ENCODE measurements around the gene AP5S1. TPM values are rescaled to one million over a fixed set of nuclear protein-coding genes. Genes with fewer than 3 reads are reported as not detected.

The AP5S1 gene
- total RNA-seq, 1 experiment from 2014 or later = 2.8 TPM

DNA sequence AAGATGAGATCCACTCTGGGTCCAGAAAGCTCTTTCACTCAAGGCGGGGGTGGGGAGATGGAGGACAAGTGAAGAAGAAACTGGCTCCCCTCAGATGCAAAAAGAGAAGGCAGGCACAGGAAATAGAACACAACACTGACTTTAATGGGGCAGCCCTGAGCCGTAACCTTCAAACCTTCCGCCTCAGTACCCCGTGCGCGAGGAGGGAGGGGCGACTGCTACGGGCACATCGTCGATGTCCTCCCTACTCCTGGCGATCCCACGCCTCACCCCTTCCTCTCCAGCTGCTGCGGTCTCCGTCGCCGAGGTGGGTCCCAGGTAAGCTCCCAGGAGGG is 43.0 kb upstream of the AP5S1 start:
- Mint-ChIP-seq H3K4me1 (peaks cover 25% of the 10 kb centered on the region), H3K9me3 (no peaks in the 10 kb centered on the region), H3K27me3 (ENCODE audit: low read depth) (peaks cover 62% of the 10 kb centered on the region), H3K27ac (no peak overlapping the region), H3K36me3 (no peaks in the 10 kb centered on the region), H3K4me3 (peak overlapping the region; percentile 79)
- CTCF ChIA-PET = interaction anchor here (1.0 to 3.3 kb wide), 15 partner anchors 9 to 107 kb away, joined by 3 to 27 read pairs (median 7); partner anchors contain the start of genes ADAM33, ADISSP, AP5S1 and CENPB
- no peak for DNase-seq (ENCODE audit: low spot score)
- peak; percentile 31 for ATAC-seq
- POLR2A ChIA-PET = interaction anchor here (0.6 to 2.1 kb wide), 4 partner anchors 9 to 1802 kb away, joined by 3 to 14 read pairs (median 4); partner anchors contain the start of genes ADISSP and AP5S1
- TF ChIP-seq MXD4 (CRISPR knock-in tag; IDR thresholded peaks at IDR 0.05; ENCODE audit: borderline replicate concordance) (no peak), KAT7 (CRISPR knock-in tag; IDR thresholded peaks at IDR 0.05; ENCODE audit: borderline replicate concordance) (no peak), SP1 (CRISPR knock-in tag; conservative IDR thresholded peaks at IDR 0.05) (no peak), TEAD1 (CRISPR knock-in tag; IDR thresholded peaks at IDR 0.05) (0 out of 2 replicates have a peak, but pooled peaks have one; percentile 24)
- TF ChIP-seq, protein P1, sequence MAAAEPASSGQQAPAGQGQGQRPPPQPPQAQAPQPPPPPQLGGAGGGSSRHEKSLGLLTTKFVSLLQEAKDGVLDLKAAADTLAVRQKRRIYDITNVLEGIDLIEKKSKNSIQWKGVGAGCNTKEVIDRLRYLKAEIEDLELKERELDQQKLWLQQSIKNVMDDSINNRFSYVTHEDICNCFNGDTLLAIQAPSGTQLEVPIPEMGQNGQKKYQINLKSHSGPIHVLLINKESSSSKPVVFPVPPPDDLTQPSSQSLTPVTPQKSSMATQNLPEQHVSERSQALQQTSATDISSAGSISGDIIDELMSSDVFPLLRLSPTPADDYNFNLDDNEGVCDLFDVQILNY (CRISPR knock-in tag; IDR thresholded peaks at IDR 0.05) = peak; percentile 64
- TF ChIP-seq, protein P2, sequence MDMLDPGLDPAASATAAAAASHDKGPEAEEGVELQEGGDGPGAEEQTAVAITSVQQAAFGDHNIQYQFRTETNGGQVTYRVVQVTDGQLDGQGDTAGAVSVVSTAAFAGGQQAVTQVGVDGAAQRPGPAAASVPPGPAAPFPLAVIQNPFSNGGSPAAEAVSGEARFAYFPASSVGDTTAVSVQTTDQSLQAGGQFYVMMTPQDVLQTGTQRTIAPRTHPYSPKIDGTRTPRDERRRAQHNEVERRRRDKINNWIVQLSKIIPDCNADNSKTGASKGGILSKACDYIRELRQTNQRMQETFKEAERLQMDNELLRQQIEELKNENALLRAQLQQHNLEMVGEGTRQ (CRISPR knock-in tag; IDR thresholded peaks at IDR 0.05) = peak; percentile 5; the same call in 1 of the 2 replicates
- TF ChIP-seq, protein P3, sequence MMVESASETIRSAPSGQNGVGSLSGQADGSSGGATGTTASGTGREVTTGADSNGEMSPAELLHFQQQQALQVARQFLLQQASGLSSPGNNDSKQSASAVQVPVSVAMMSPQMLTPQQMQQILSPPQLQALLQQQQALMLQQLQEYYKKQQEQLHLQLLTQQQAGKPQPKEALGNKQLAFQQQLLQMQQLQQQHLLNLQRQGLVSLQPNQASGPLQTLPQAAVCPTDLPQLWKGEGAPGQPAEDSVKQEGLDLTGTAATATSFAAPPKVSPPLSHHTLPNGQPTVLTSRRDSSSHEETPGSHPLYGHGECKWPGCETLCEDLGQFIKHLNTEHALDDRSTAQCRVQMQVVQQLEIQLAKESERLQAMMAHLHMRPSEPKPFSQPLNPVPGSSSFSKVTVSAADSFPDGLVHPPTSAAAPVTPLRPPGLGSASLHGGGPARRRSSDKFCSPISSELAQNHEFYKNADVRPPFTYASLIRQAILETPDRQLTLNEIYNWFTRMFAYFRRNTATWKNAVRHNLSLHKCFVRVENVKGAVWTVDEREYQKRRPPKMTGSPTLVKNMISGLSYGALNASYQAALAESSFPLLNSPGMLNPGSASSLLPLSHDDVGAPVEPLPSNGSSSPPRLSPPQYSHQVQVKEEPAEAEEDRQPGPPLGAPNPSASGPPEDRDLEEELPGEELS (CRISPR knock-in tag; IDR thresholded peaks at IDR 0.05) = peak; percentile 21; the same call in 1 of the 2 replicates

DNA sequence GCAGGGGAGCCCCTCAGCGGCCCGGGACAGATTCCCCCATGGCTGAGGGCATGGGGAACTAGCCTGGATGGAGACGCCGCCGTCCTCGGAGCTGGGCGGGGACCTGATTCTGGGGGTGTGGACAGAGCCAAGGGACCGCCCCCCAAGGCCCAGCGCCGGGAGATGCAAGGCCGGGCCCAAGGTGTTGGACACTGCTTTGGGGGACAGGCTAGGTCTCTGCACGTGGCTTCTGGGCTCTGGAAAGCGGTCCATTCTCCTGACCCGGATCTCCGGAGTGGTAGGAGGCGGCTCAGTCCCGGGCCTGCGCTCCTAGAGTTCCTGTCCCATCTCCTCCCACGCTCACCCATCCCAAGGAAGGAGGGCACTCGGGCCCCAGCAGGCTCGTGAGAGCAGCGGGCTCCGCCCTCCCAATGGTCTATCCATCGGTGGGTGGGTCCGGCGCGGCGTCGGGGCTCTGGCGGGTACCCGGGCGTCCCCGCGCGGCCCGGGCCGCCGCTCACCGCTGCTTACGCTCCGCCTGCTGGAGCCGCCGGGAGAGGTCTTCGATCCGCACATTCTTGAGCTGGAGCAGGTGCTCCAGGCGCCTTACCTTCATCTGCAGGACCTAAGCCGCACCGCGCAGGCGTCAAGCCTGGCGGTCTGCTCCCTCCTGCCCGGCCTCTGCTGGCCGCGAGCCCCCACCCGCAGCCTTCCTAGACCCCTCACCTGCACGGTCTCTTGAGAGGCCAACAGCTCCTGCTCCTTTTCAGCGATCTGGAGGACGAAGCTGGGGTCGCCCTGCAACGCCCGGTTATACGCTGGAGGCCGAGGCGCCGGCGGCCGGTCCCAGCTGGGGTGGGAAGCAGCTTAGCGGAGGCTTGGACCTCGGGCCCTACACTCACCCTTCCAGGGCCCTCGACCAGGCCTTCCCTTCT is 42.4 kb upstream of the AP5S1 start:
- H3K36me3 Mint-ChIP-seq = no peaks in the 10 kb centered on the region
- ChIA-PET CTCF (interaction anchor here (0.6 to 3.3 kb wide), 25 partner anchors 8 to 208 kb away, joined by 3 to 27 read pairs (median 4); partner anchors contain the start of genes ADAM33, ADISSP, AP5S1 and CDC25B), POLR2A (interaction anchor here (0.6 to 2.1 kb wide), 5 partner anchors 10 to 422 kb away, joined by 3 to 14 read pairs (median 3); partner anchors contain the start of genes ADISSP and AP5S1)
- DNase-seq (ENCODE audit: low spot score) = peak; percentile 82
- peak overlapping the region; percentile 79 for H3K4me3 Mint-ChIP-seq
- H3K9me3 Mint-ChIP-seq = no peaks in the 10 kb centered on the region
- ATAC-seq = peak; percentile 73
- H3K27me3 Mint-ChIP-seq (ENCODE audit: low read depth) = peaks cover 58% of the 10 kb centered on the region
- H3K4me1 Mint-ChIP-seq = peaks cover 30% of the 10 kb centered on the region
- no peak overlapping the region for H3K27ac Mint-ChIP-seq
- TF ChIP-seq CREM (CRISPR knock-in tag; IDR thresholded peaks at IDR 0.05) (0 out of 2 replicates have a peak, but pooled peaks have one; percentile 29), ZNF671 (CRISPR knock-in tag; IDR thresholded peaks at IDR 0.05) (no peak), TEAD4 (CRISPR knock-in tag; IDR thresholded peaks at IDR 0.05) (peak; percentile 62; the same call in 1 of the 2 replicates), ZNF232 (CRISPR knock-in tag; IDR thresholded peaks at IDR 0.05) (no peak; the same call in 1 of the 2 replicates), RELA (CRISPR knock-in tag; IDR thresholded peaks at IDR 0.05; ENCODE audit: borderline replicate concordance) (peak; percentile 53; the same call in 1 of the 2 replicates), ETV6 (CRISPR knock-in tag; IDR thresholded peaks at IDR 0.05) (peak; percentile 45), FOXP1 (CRISPR knock-in tag; IDR thresholded peaks at IDR 0.05; ENCODE audit: borderline replicate concordance) (peak; percentile 45; the same call in 1 of the 2 replicates), SP1 (CRISPR knock-in tag; conservative IDR thresholded peaks at IDR 0.05) (peak; percentile 72), RORB (CRISPR knock-in tag; IDR thresholded peaks at IDR 0.05) (no peak), ZNF138 (CRISPR knock-in tag; conservative IDR thresholded peaks at IDR 0.05) (peak; percentile 66; the same call in 1 of the 2 replicates), CBFB (CRISPR knock-in tag; IDR thresholded peaks at IDR 0.05; ENCODE audit: low read depth) (0 out of 2 replicates have a peak, but pooled peaks have one; percentile 17)
- TF ChIP-seq, protein P4, sequence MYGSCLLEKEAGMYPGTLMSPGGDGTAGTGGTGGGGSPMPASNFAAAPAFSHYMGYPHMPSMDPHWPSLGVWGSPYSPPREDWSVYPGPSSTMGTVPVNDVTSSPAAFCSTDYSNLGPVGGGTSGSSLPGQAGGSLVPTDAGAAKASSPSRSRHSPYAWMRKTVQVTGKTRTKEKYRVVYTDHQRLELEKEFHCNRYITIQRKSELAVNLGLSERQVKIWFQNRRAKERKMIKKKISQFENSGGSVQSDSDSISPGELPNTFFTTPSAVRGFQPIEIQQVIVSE (CRISPR knock-in tag; IDR thresholded peaks at IDR 0.05; ENCODE audit: borderline replicate concordance) = no peak
- TF ChIP-seq, protein P5, sequence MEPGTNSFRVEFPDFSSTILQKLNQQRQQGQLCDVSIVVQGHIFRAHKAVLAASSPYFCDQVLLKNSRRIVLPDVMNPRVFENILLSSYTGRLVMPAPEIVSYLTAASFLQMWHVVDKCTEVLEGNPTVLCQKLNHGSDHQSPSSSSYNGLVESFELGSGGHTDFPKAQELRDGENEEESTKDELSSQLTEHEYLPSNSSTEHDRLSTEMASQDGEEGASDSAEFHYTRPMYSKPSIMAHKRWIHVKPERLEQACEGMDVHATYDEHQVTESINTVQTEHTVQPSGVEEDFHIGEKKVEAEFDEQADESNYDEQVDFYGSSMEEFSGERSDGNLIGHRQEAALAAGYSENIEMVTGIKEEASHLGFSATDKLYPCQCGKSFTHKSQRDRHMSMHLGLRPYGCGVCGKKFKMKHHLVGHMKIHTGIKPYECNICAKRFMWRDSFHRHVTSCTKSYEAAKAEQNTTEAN (CRISPR knock-in tag; IDR thresholded peaks at IDR 0.05) = peak; percentile 33; the same call in 1 of the 2 replicates
- TF ChIP-seq, protein P6, sequence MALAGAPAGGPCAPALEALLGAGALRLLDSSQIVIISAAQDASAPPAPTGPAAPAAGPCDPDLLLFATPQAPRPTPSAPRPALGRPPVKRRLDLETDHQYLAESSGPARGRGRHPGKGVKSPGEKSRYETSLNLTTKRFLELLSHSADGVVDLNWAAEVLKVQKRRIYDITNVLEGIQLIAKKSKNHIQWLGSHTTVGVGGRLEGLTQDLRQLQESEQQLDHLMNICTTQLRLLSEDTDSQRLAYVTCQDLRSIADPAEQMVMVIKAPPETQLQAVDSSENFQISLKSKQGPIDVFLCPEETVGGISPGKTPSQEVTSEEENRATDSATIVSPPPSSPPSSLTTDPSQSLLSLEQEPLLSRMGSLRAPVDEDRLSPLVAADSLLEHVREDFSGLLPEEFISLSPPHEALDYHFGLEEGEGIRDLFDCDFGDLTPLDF (CRISPR knock-in tag; IDR thresholded peaks at IDR 0.05) = no peak
- TF ChIP-seq, protein P7, sequence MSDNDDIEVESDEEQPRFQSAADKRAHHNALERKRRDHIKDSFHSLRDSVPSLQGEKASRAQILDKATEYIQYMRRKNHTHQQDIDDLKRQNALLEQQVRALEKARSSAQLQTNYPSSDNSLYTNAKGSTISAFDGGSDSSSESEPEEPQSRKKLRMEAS (CRISPR knock-in tag; IDR thresholded peaks at IDR 0.05) = peak; percentile 81
- TF ChIP-seq, protein P2 (CRISPR knock-in tag; IDR thresholded peaks at IDR 0.05) = peak; percentile 2; the same call in 1 of the 2 replicates
- TF ChIP-seq, protein P8, sequence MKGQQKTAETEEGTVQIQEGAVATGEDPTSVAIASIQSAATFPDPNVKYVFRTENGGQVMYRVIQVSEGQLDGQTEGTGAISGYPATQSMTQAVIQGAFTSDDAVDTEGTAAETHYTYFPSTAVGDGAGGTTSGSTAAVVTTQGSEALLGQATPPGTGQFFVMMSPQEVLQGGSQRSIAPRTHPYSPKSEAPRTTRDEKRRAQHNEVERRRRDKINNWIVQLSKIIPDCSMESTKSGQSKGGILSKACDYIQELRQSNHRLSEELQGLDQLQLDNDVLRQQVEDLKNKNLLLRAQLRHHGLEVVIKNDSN (CRISPR knock-in tag; IDR thresholded peaks at IDR 0.05) = peak; percentile 17; the same call in 1 of the 2 replicates

All from WTC11 (cell line).